ENCODE data around the gene SOBP. TPM values are rescaled to one million over a fixed set of nuclear protein-coding genes. Genes with fewer than 3 reads are reported as not detected.

SOBP gene
- total RNA-seq, 1 experiment from 2014 or later, result 0.51 TPM

DNA sequence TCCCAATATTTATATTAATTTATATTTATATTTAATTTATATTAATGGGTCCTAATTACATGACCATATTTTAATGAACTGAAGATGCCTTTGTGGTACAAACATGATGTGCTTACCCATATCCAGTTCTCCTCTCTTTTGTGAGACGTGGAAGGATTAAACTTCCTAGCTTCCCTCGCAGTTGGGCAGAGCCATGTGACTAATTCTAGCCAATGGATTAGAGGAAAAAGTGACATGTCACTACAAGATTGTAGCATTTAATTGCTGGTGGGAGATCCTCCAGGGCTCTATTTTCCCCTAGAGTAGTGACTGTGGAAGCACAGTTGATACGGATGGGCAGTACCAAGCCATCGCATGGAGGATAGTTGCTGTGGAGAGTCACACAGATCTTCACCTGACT lies 4.8 kb upstream of the SOBP start:
- no peak for DNase-seq (ENCODE audit: low read depth)
- in situ Hi-C loops (cut with HindIII; ENCODE audit: low pct_unique_long_range_greater_than_20kb, low sequenced_read_pairs), result no loop called here

GRCh38 chr6:107488174-107488874 lies 1.6 kb upstream of the SOBP start:
- in situ Hi-C loops (cut with HindIII; ENCODE audit: low pct_unique_long_range_greater_than_20kb, low sequenced_read_pairs), result no loop called here

DNA sequence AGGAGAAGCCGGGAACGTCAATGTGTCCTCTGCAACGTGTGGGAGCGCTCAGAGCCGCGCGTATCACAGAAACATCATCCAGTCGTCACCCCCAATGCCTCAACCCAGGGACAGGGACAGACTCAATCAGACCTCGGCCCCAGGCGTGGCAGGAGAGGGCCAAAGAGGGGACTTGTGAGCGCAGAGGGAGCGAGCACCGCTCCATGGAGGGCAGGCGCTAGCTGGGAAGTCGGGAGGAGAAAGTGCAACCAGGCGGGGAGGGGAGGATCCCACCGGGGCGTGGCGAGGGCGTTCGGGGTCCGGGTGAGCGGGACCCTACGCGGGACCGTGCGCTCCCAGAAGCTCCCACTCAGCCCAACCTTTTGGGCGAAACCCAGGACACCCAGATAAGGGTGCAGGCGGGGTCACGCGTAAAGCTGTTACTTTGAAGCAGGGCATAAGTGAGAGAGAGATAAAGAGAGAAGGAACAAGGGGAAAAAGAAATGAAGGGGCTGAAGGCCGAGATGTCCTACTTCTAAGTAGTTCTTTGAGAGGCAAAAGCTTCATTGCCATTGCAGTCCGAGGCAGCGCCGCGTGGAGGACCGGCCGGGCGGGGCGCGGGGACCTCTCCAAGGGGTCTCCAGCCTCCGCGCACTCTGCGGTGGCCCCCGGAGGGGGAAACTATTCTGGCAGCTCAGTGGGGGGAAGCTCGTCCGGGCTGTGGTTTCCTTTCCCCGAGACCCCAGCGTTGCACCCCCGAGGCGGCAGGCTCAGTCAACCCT lies 862 bp upstream of the SOBP start:
- DNase-seq (ENCODE audit: low read depth), result peak; percentile 16
- in situ Hi-C loops (cut with HindIII; ENCODE audit: low pct_unique_long_range_greater_than_20kb, low sequenced_read_pairs), result no loop called here

More at GRCh38 chr6:107488174-107488874, 1.6 kb upstream of the SOBP start:
- peak; percentile 1 for DNase-seq (ENCODE audit: low read depth)

- in situ Hi-C loops (cut with HindIII; ENCODE audit: low pct_unique_long_range_greater_than_20kb, low sequenced_read_pairs), result no loop called here
- DNase-seq (ENCODE audit: low read depth), result no peak
Observed at GRCh38 chr6:107490566-107491137, 735 bp downstream of the SOBP start.

DNA sequence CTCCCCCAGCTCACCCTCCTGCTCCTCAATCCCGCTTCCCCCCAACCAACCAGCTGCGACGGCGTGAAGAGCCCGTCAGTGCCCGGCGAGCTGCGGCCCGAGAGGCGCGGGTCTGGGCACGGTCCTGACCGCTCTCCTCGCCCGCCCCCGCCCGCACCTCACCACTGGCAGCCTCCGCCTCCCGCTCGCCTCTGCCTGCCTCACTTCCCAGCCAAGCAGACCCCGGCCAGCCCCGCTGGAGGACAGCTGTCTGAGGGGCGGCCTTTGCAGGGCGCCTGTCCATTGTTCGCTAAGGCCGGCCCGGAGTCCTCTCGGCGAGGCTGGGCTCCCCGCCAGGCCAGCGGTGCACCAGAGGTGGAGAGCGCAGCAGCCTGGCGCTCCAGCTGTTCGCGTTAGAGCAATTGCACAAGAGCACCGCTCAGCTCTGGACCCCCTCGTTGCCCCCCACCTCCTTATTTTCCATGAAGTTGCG lies 1.3 kb downstream of the SOBP start:
- in situ Hi-C loops (cut with HindIII; ENCODE audit: low pct_unique_long_range_greater_than_20kb, low sequenced_read_pairs), result no loop called here
- DNase-seq (ENCODE audit: low read depth), result no peak

DNA sequence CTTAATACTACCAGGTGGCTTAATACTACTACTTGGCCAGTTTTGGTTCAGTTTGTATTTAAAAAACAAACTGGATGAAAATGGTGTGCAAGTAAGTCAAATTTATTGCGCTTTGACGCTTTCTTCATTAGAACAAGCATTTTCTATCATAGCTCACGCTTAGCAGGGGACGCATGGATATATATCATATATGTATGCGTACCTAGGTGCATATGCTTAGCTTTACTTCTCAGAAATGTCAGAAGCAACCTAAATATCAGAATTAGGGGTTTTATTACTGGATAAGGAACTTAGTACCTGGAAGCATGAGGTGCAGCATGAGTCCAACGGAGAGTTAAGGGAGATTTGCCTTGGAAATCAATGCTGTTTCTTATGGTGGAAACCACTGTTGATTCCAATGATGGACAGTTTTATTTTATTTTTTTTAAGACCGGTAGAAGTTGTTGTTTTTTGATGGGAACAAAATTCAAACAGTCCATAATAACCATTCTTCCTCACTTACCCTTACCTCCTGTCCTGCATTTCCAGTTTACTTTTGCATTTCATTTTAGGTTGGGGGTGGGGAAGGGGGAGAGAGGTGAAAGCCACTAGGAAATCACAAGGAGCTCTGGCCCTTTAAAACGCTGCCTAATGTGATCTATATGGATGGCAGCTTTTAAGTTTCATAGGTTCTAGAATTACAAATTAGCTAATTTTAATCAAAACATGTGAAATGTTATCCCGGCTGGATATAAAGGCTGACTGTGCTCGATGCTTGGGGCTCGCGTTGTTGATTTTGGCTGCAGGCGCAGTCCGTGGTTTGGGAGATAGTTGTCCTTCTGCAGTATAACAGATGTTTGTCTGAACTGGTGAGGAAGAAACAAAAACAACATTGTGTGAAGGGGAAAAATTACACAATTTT lies 2.1 kb downstream of the SOBP start:
- in situ Hi-C loops (cut with HindIII; ENCODE audit: low pct_unique_long_range_greater_than_20kb, low sequenced_read_pairs), result no loop called here
- DNase-seq (ENCODE audit: low read depth), result no peak

- no peak for DNase-seq (ENCODE audit: low read depth)
- in situ Hi-C loops (cut with HindIII; ENCODE audit: low pct_unique_long_range_greater_than_20kb, low sequenced_read_pairs), result no loop called here
Observed at GRCh38 chr6:107493158-107494057, 3.5 kb downstream of the SOBP start.

GRCh38 chr6:107495196-107495643 lies 5.3 kb downstream of the SOBP start:
- in situ Hi-C loops (cut with HindIII; ENCODE audit: low pct_unique_long_range_greater_than_20kb, low sequenced_read_pairs), result no loop called here

GRCh38 chr6:107495971-107496370 lies 6.1 kb downstream of the SOBP start:
- in situ Hi-C loops (cut with HindIII; ENCODE audit: low pct_unique_long_range_greater_than_20kb, low sequenced_read_pairs), result no loop called here

More at GRCh38 chr6:107495196-107495643, 5.3 kb downstream of the SOBP start:
- no peak for DNase-seq (ENCODE audit: low read depth)

GRCh38 chr6:107496892-107497684 lies 7.2 kb downstream of the SOBP start:
- in situ Hi-C loops (cut with HindIII; ENCODE audit: low pct_unique_long_range_greater_than_20kb, low sequenced_read_pairs), result no loop called here
- no peak for DNase-seq (ENCODE audit: low read depth)

More at GRCh38 chr6:107495971-107496370, 6.1 kb downstream of the SOBP start:
- no peak for DNase-seq (ENCODE audit: low read depth)

DNA sequence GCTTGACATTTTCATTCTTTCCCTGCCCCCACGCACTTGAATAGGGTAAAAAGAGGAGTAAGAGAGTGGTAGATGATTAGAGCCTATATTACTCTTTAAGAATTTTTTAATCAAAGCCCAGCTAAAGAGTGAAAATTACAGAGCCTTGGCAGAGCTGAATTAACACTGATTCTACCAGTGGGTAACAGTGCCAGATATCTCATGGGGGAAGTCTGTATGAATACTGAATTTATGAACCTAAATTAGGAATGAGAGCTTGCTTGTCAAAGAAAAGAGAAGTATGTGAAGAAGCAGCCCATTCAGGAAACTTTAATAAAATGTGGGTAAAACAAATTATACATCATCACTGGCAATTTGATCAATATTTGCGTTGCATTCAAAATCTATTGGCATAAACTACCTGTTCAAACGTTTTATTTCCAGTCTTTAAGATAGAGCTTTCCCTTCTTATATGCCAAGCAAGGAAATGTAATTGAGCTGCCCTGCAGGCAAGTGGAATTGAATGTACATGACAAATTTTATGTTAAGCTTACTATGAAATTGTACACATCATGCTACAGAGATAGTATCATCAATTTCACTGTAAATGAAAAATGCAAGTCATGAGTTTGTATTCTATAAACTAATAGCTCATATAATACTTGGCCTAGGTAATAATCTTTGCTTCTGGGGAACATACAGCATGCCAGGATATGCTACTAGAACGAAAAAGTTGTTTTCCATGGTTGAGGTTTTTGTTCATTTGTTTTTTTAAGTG lies 14.5 kb downstream of the SOBP start:
- no peak for DNase-seq (ENCODE audit: low read depth)
- in situ Hi-C loops (cut with HindIII; ENCODE audit: low pct_unique_long_range_greater_than_20kb, low sequenced_read_pairs), result no loop called here

DNA sequence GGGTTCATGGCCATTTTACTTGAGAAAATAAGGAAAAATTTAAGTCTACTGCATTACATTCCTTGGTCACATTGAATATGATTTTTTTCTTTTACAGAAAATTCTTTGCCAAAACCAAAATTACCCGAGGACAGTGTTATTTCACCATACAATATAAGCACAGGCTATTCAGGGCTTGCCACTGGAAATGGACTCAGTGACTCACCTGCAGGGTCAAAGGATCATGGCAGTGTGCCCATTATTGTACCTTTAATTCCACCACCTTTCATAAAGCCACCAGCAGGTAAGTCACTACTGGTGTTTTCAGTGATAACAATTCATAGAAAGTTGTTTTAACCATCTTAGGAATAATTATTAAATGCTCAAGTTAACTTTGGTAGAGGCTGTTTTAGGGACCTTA lies 16.2 kb downstream of the SOBP start:
- DNase-seq (ENCODE audit: low read depth), result no peak
- in situ Hi-C loops (cut with HindIII; ENCODE audit: low pct_unique_long_range_greater_than_20kb, low sequenced_read_pairs), result no loop called here

DNA sequence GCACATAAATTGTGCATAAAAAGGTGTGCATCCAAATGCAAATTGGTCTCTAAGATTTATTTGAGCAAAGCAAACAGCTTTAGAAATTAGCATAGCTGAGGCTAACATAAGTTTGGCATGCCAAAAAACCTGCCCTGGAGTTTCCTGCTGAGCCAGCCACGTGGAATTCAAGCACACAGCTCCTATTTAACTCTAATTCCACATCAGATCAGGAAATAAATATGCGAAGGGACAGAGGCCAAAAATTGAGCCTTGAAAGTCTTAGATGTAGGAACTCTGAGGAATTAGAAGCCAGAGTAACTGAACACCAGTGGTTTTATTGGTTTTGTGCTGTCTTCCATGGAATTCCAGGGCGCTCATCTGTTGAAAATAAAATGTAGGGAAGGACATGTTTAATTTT lies 19.6 kb downstream of the SOBP start:
- no peak for DNase-seq (ENCODE audit: low read depth)
- in situ Hi-C loops (cut with HindIII; ENCODE audit: low pct_unique_long_range_greater_than_20kb, low sequenced_read_pairs), result no loop called here

- in situ Hi-C loops (cut with HindIII; ENCODE audit: low pct_unique_long_range_greater_than_20kb, low sequenced_read_pairs), result no loop called here
- no peak for DNase-seq (ENCODE audit: low read depth)
Observed at GRCh38 chr6:107510108-107510507, 20.2 kb downstream of the SOBP start.

- in situ Hi-C loops (cut with HindIII; ENCODE audit: low pct_unique_long_range_greater_than_20kb, low sequenced_read_pairs), result no loop called here
Observed at GRCh38 chr6:107511511-107511993, 21.6 kb downstream of the SOBP start.

DNA sequence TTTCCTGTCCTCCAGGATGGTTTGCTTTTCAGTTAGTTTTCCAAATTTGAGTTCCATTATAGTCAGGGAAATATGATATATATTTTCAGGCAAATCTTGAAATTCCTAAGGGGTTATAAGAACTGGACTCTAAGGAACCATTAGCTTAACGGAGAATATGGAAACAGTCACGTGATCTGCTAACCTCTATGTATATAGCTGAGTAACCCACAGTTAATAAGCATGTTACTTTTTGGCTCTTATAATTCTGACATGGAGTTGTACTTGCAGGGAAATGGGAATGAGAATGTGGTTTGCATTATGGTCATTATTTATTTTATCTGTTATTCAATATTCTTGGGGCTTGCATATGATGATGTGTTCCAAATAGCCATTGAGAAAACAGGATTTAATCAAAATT lies 23.3 kb downstream of the SOBP start:
- no peak for DNase-seq (ENCODE audit: low read depth)
- in situ Hi-C loops (cut with HindIII; ENCODE audit: low pct_unique_long_range_greater_than_20kb, low sequenced_read_pairs), result no loop called here

More at GRCh38 chr6:107511511-107511993, 21.6 kb downstream of the SOBP start:
- no peak for DNase-seq (ENCODE audit: low read depth)
